ENCODE results near the gene GDPD4. TPM values are rescaled to one million over a fixed set of nuclear protein-coding genes. Genes with fewer than 3 reads are reported as not detected.

The GDPD4 gene
- total RNA-seq, 1 experiment from 2014 or later, result not detected

- POLR2A ChIA-PET, result no interaction called here
- no peak overlapping the region for H3K4me2 ChIP-seq (ENCODE audit: low read length)
- TF ChIP-seq CBX3 (IDR thresholded peaks at IDR 0.05; ENCODE audit: low read depth) (no peak), ZNF274 (IDR thresholded peaks at IDR 0.05; ENCODE audit: low read depth, low read length) (no peak), CTCF (IDR thresholded peaks at IDR 0.05 in 2 of 3, conservative IDR thresholded peaks at IDR 0.05 in 1 of 3; ENCODE audit: borderline replicate concordance in 1 of 3, insufficient read depth in 1 of 3, low read depth in 2 of 3, low read length in 2 of 3) (no peak), ELF1 (IDR thresholded peaks at IDR 0.05; ENCODE audit: borderline replicate concordance, low read depth) (no peak), EZH2phosphoT487 (IDR thresholded peaks at IDR 0.05; ENCODE audit: borderline replicate concordance) (no peak), CEBPB (IDR thresholded peaks at IDR 0.05; ENCODE audit: low read depth) (no peak), SP1 (IDR thresholded peaks at IDR 0.05; ENCODE audit: low read depth) (no peak), RAD21 (IDR thresholded peaks at IDR 0.05; ENCODE audit: low read depth) (no peak), POLR2A (IDR thresholded peaks at IDR 0.05; ENCODE audit: borderline replicate concordance, extremely low read depth, insufficient read depth, insufficient read length) (no peak), JUND (IDR thresholded peaks at IDR 0.05) (no peak), POLR2AphosphoS5 (IDR thresholded peaks at IDR 0.05; ENCODE audit: low read depth, low read length) (no peak), ZBTB33 (IDR thresholded peaks at IDR 0.05; ENCODE audit: extremely low read depth, insufficient replicate concordance, low read length) (no peak)
- TF ChIP-seq, protein P1, sequence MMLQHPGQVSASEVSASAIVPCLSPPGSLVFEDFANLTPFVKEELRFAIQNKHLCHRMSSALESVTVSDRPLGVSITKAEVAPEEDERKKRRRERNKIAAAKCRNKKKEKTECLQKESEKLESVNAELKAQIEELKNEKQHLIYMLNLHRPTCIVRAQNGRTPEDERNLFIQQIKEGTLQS (IDR thresholded peaks at IDR 0.05), result no peak
- H3K27ac ChIP-seq (ENCODE audit: low read depth, low read length), result no peak overlapping the region
- H3K4me1 ChIP-seq (ENCODE audit: control insufficient read depth in 1 of 2, insufficient read depth in 2 of 2, low read length in 2 of 2), result no peaks in the 10 kb centered on the region
- no peaks in the 10 kb centered on the region for H3K9me3 ChIP-seq (ENCODE audit: control insufficient read depth in 1 of 2, insufficient read depth in 1 of 2, low read depth in 1 of 2, low read length in 2 of 2)
- H3K36me3 ChIP-seq (ENCODE audit: control insufficient read depth in 1 of 2, insufficient read depth in 2 of 2, low read length in 2 of 2), result no peaks in the 10 kb centered on the region
- DNase-seq (ENCODE audit: low read depth, low spot score) (no peak), ATAC-seq (no peak)
- RAD21 ChIA-PET (ENCODE audit: low non-redundant PET in 1 of 2, low total read pairs in 2 of 2, uncharacterized antibody in 2 of 2, unreplicated experiment in 2 of 2), result no interaction called here
- no peak overlapping the region for H2AFZ ChIP-seq (ENCODE audit: low read depth, low read length, poor library complexity, severe bottlenecking)
- no peaks in the 10 kb centered on the region for H3K27me3 ChIP-seq (ENCODE audit: insufficient read depth, low read length)
- no peaks in the 10 kb centered on the region for H3K9me2 ChIP-seq (ENCODE audit: insufficient read depth)
- no peak overlapping the region for H3K9ac ChIP-seq (ENCODE audit: low read length)
- no peaks in the 10 kb centered on the region for H4K20me1 ChIP-seq (ENCODE audit: insufficient read depth)
- no TSS peak for BruUV-seq (replicated peaks)
- no peak overlapping the region for H3K4me3 ChIP-seq (replicated peaks in 1 of 2; ENCODE audit: low read depth in 1 of 2, low read length in 2 of 2)
- CTCF ChIA-PET, result no interaction called here
- intact Hi-C loops (cut with micrococcal nuclease), result no loop called here
- no peaks in the 10 kb centered on the region for H3K79me2 ChIP-seq (ENCODE audit: insufficient read depth, low read length)
Measured at GRCh38 chr11:77211594-77212251, 89.8 kb downstream of the GDPD4 start.
